GM12801 (cell line): Measurements from ENCODE around the gene SLAMF6.

Experiments
- CTCF ChIP-seq: IDR thresholded peaks from one replicate; pipeline ENCODE4 v1.5.1; 2011; ENCODE audit warnings: control low read depth; ENCODE audit not compliant: insufficient read length; ENCODE audit errors: extremely low read depth

The SLAMF6 gene

GRCh38 chr1:160548183-160548582, 25.1 kb upstream of the SLAMF6 start:
- TF ChIP-seq CTCF: no peak

- TF ChIP-seq CTCF: no peak
These were observed 24.4 kb upstream of the SLAMF6 start for GRCh38 chr1:160547422-160547821.

- TF ChIP-seq CTCF: no peak
These were observed 23.9 kb upstream of the SLAMF6 start for GRCh38 chr1:160546942-160547341.

DNA sequence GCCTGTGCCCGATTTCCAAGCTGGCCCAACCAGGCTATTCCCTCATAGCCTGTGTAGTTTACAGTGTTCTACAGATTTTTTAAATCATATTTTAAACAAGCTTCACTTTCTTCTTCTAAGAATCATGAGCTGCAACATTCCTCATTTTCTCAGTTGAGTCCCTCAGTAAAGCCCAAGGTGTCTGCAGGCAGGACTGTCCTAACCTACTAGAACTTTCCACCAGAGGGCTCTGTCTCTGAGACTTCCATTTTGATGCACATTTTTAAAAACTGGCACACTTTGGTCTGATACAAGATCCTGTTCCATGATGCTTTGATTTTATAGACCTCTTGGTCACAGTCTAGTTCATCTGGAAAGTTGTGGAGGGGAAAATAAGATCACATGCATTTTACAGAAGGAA, 21.6 kb upstream of the SLAMF6 start:
- TF ChIP-seq CTCF: no peak

- no peak for TF ChIP-seq CTCF
These were observed 19.4 kb upstream of the SLAMF6 start for GRCh38 chr1:160542303-160542945.

DNA sequence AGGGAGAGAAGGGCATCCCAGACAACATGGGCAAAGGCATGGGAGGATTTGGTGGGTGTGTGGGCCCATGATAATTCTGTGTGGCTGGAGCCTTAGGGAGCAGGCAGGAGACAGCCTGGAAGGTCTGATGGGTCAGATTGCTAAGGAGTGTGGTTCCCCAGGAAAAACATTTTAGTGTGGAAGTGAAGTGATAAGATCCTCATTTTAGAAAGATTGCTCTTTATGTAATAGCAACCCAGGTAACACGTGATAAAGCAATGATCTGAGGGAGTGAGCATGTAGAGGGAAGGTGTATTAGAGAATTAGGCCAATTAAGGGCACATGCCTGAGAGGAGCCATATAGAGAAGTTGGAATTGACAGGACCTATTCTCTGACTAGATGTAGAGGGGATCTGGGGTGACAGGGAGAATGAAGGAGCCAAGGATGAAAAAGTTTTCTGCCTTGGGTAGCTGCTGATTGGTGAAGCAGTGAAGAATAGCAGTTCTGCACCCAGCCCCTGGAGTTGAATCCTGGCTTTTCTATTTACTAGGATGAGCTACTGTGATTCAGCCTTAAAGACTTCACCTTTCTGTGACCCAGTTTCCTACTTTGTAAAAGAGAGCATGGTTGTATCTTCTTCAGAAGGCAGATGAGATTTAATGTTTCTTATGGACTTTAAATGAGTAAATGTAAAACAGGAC, 18.7 kb upstream of the SLAMF6 start:
- no peak for TF ChIP-seq CTCF

- no peak for TF ChIP-seq CTCF
These were observed 17.8 kb upstream of the SLAMF6 start for GRCh38 chr1:160540859-160541233.
